Right atrium auricular region (tissue), 2 donors: ENCODE results near the gene TBC1D5. TPM values are rescaled to one million over a fixed set of nuclear protein-coding genes. Genes with fewer than 3 reads are reported as not detected.

Experiments used
- DNase-seq: peaks from one replicate; pipeline ENCODE4 v3.0.0-alpha.2; 2019; ENCODE audit warnings: low spot score
- H3K27ac ChIP-seq, 2 donors: fragments of 200-600 bp; sonication (generic); 1 replicate in 1 of 2; 2 replicates in 1 of 2; pipeline ENCODE4 v1.5.1; 2016 to 2019
- H3K27me3 ChIP-seq, 2 donors: fragments of 200-600 bp; sonication (generic); one replicate each; pipeline versions ENCODE4 v1.5.1 to v1.6.0; 2017 to 2019
- H3K36me3 ChIP-seq: fragments of 200-600 bp; sonication (generic); one replicate; pipeline ENCODE4 v1.5.1; 2016
- H3K4me1 ChIP-seq, 2 donors: fragments of 200-600 bp; sonication (generic); one replicate each; pipeline versions ENCODE4 v1.5.1 to v1.6.0; 2017 to 2019
- H3K4me3 ChIP-seq, 2 donors: fragments of 200-600 bp; sonication (generic); 1 replicate in 1 of 2; 2 replicates in 1 of 2; pipeline ENCODE4 v1.5.1; 2017 to 2019; ENCODE audit warnings: mild to moderate bottlenecking in 1 of 2, moderate library complexity in 1 of 2
- H3K9me3 ChIP-seq, 2 donors: fragments of 200-600 bp; sonication (generic); one replicate each; pipeline ENCODE4 v1.5.1; 2019
- CTCF ChIP-seq, 2 donors: fragments of 200-600 bp; sonication (generic); IDR thresholded peaks; one replicate each; pipeline ENCODE4 v1.5.1; 2019; ENCODE audit warnings: antibody characterized with exemption in 2 of 2
- total RNA-seq, 2 donors: library from RNA; depleted of rRNA; stranded (reverse); fragments of >200 nt; gene quantifications; one replicate each; pipeline ENCODE4 v1.1.0, GENCODE V29; 2016

Gene TBC1D5
- total RNA-seq, 2 donors from 2014 or later, result 35.2 to 40.2 TPM

- H3K27ac ChIP-seq, result peak overlapping the region; percentile 69 to 74
- no peaks in the 10 kb centered on the region for H3K9me3 ChIP-seq
- H3K36me3 ChIP-seq, result no peaks in the 10 kb centered on the region
- peak; percentile 78 for DNase-seq
- no peaks in the 10 kb centered on the region for H3K27me3 ChIP-seq
- H3K4me1 ChIP-seq, result peaks cover 0 to 32% of the 10 kb centered on the region in 2 donors
- peak in 1 of 2 donors; percentile 51 for TF ChIP-seq CTCF (IDR thresholded peaks at IDR 0.05)
- H3K4me3 ChIP-seq, result peak overlapping the region in 1 of 2 donors; percentile 1
These were observed 601.5 kb downstream of the TBC1D5 start for GRCh38 chr3:17140670-17141505.

- Histone ChIP-seq H3K27me3 (no peaks in the 10 kb centered on the region), H3K27ac (peak overlapping the region in 1 of 2 donors; percentile 35), H3K4me1 (peaks cover 0 to 37% of the 10 kb centered on the region in 2 donors), H3K9me3 (no peaks in the 10 kb centered on the region), H3K4me3 (no peak overlapping the region), H3K36me3 (no peaks in the 10 kb centered on the region)
- no peak for DNase-seq
- no peak for TF ChIP-seq CTCF (IDR thresholded peaks at IDR 0.05)
These were observed 604.0 kb downstream of the TBC1D5 start for GRCh38 chr3:17138246-17139039.

GRCh38 chr3:17137321-17137826 is 605.1 kb downstream of the TBC1D5 start:
- Histone ChIP-seq H3K27ac (peak overlapping the region; percentile 79 to 82), H3K36me3 (no peaks in the 10 kb centered on the region), H3K9me3 (no peaks in the 10 kb centered on the region), H3K4me3 (no peak overlapping the region), H3K27me3 (no peaks in the 10 kb centered on the region), H3K4me1 (peaks cover 0 to 37% of the 10 kb centered on the region in 2 donors)
- no peak for DNase-seq
- TF ChIP-seq CTCF (IDR thresholded peaks at IDR 0.05), result no peak

GRCh38 chr3:17136136-17136721 is 606.2 kb downstream of the TBC1D5 start:
- Histone ChIP-seq H3K27me3 (no peaks in the 10 kb centered on the region), H3K9me3 (no peaks in the 10 kb centered on the region), H3K27ac (peak overlapping the region; percentile 79 to 82), H3K4me3 (no peak overlapping the region), H3K36me3 (no peaks in the 10 kb centered on the region), H3K4me1 (peaks cover 0 to 30% of the 10 kb centered on the region in 2 donors)
- TF ChIP-seq CTCF (IDR thresholded peaks at IDR 0.05), result no peak
- peak; percentile 67 for DNase-seq

- Histone ChIP-seq H3K4me3 (no peak overlapping the region), H3K27me3 (no peaks in the 10 kb centered on the region), H3K36me3 (no peaks in the 10 kb centered on the region), H3K9me3 (no peaks in the 10 kb centered on the region), H3K4me1 (peaks cover 0 to 25% of the 10 kb centered on the region in 2 donors), H3K27ac (peak overlapping the region; percentile 79 to 82)
- no peak for TF ChIP-seq CTCF (IDR thresholded peaks at IDR 0.05)
- DNase-seq, result no peak
These were observed 606.7 kb downstream of the TBC1D5 start for GRCh38 chr3:17135696-17136095.
